Karpas-422 (cell line): Measurements from ENCODE around the gene BCAS3. TPM values are rescaled to one million over a fixed set of nuclear protein-coding genes. Genes with fewer than 3 reads are reported as not detected.

Experiments used
- DNase-seq: peaks from one replicate; pipeline ENCODE4 v3.0.0-alpha.2; 2015
- H2AFZ ChIP-seq: fragments of 200-600 bp; sonication (generic); 2 replicates; pipeline ENCODE4 v1.6.1; 2014; ENCODE audit warnings: antibody characterized with exemption, low read length, mixed read lengths
- H3K27ac ChIP-seq: fragments of 200-600 bp; sonication (generic); 2 replicates; pipeline ENCODE4 v1.5.1; 2014; ENCODE audit warnings: mild to moderate bottlenecking, low read length, moderate library complexity
- H3K27me3 ChIP-seq: fragments of 200-600 bp; sonication (generic); 2 replicates; pipeline ENCODE4 v1.6.1; 2014; ENCODE audit warnings: low read length, mixed read lengths
- H3K36me3 ChIP-seq: fragments of 200-600 bp; sonication (generic); 2 replicates; pipeline ENCODE4 v1.6.1; 2014; ENCODE audit warnings: low read length, mixed read lengths; ENCODE audit not compliant: insufficient read depth
- H3K4me1 ChIP-seq: fragments of 200-600 bp; sonication (generic); 2 replicates; pipeline ENCODE4 v1.6.1; 2014; ENCODE audit warnings: mild to moderate bottlenecking, low read length, mixed read lengths
- H3K4me2 ChIP-seq: fragments of 200-600 bp; sonication (generic); 2 replicates; pipeline ENCODE4 v1.6.1; 2014; ENCODE audit warnings: low read length, low read depth, mild to moderate bottlenecking; ENCODE audit not compliant: poor library complexity, severe bottlenecking
- H3K4me3 ChIP-seq: fragments of 200-600 bp; sonication (generic); 2 replicates; pipeline ENCODE4 v1.5.1; 2014; ENCODE audit warnings: mild to moderate bottlenecking, antibody characterized with exemption, low read length, mixed read lengths
- H3K79me2 ChIP-seq: fragments of 200-600 bp; sonication (generic); 2 replicates; pipeline ENCODE4 v1.6.1; 2014; ENCODE audit warnings: mild to moderate bottlenecking, low read length, mixed read lengths
- H3K9ac ChIP-seq: fragments of 200-600 bp; sonication (generic); 2 replicates; pipeline ENCODE4 v1.6.0; 2014; ENCODE audit warnings: low read length
- H3K9me2 ChIP-seq: fragments of 200-600 bp; sonication (generic), shearing (Covaris generic); replicated peaks from 2 replicates; pipeline ENCODE4 v1.6.0; 2014; ENCODE audit warnings: mild to moderate bottlenecking, low read length, moderate library complexity; ENCODE audit not compliant: insufficient read depth
- H3K9me3 ChIP-seq: fragments of 300-700, 200-600 bp; sonication (generic); 2 replicates; pipeline ENCODE4 v1.6.1; 2014; ENCODE audit warnings: low read length, mixed read lengths
- H4K20me1 ChIP-seq: fragments of 200-600 bp; sonication (generic); 2 replicates; pipeline ENCODE4 v1.6.1; 2014; ENCODE audit warnings: mild to moderate bottlenecking, antibody characterized with exemption, low read length, low read depth; ENCODE audit not compliant: insufficient read depth
- total RNA-seq: library from RNA; depleted of rRNA; stranded (reverse); fragments of >200 nt; shearing (Covaris generic); gene quantifications from 2 replicates; pipeline ENCODE4 v1.2.3, GENCODE V29; 2014; ENCODE audit warnings: low replicate concordance

The BCAS3 gene
- total RNA-seq, 1 experiment from 2014 or later = 42.6 TPM

DNA sequence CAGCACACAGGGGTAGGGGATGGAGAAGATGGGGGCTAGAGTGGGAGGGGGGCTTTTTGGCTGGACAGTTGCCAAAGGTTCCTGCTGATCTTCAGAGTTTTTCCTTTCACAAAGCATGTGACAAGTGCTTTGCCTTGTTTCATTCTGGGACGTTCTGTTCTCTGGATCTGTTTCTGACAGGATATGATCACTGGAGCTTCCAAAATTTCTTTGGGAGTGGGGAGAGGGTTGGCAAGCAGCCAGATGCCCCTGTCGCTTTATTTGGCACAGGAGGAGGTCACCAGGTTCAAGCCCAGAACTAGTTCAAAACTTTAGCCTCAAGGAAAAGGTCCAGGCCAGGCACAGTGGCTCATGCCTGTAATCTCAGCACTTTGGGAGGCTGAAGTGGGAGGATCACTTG, 653.5 kb downstream of the BCAS3 start:
- no peak overlapping the region for H2AFZ ChIP-seq
- no peaks in the 10 kb centered on the region for H3K27me3 ChIP-seq
- no peak overlapping the region for H3K4me3 ChIP-seq
- no peaks in the 10 kb centered on the region for H3K79me2 ChIP-seq
- no peaks in the 10 kb centered on the region for H4K20me1 ChIP-seq
- no peaks in the 10 kb centered on the region for H3K9me2 ChIP-seq
- no peaks in the 10 kb centered on the region for H3K4me1 ChIP-seq
- no peaks in the 10 kb centered on the region for H3K36me3 ChIP-seq
- H3K27ac ChIP-seq = no peak overlapping the region
- no peak overlapping the region for H3K9ac ChIP-seq
- no peaks in the 10 kb centered on the region for H3K9me3 ChIP-seq
- no peak for DNase-seq
- no peak overlapping the region for H3K4me2 ChIP-seq

DNA sequence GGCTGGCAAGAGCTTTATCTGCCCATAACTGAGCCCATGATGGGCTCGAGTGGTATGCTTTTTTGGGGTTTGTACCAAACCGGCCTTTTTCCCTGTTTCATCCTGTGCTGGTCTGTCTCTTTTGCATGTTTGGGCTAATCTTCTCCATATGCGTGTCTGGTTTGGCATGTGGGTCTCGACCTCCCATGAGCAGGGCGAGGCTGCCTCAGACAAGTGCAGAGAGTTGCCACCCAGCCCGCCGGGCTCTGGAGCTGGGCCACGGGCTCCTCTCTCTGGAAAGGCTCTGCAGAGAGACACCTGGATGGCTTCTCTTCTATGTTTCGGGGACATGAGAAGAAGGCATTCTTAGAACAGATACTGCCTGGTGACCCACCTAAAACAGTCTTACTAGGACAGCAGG, 654.2 kb downstream of the BCAS3 start:
- no peak overlapping the region for H3K9ac ChIP-seq
- no peak for DNase-seq
- no peak overlapping the region for H3K27ac ChIP-seq

GRCh38 chr17:61333136-61333535, 655.5 kb downstream of the BCAS3 start:
- Histone ChIP-seq H3K79me2 (no peaks in the 10 kb centered on the region), H3K36me3 (no peaks in the 10 kb centered on the region), H3K9me3 (no peaks in the 10 kb centered on the region), H3K4me1 (no peaks in the 10 kb centered on the region), H3K27ac (no peak overlapping the region), H2AFZ (no peak overlapping the region), H4K20me1 (no peaks in the 10 kb centered on the region), H3K4me2 (no peak overlapping the region), H3K27me3 (no peaks in the 10 kb centered on the region), H3K4me3 (no peak overlapping the region), H3K9ac (no peak overlapping the region), H3K9me2 (no peaks in the 10 kb centered on the region)
- DNase-seq = no peak

More for the DNA sequence above, 654.2 kb downstream of the BCAS3 start:
- H3K4me3 ChIP-seq = no peak overlapping the region
- H3K4me1 ChIP-seq = no peaks in the 10 kb centered on the region
- no peaks in the 10 kb centered on the region for H3K36me3 ChIP-seq
- no peaks in the 10 kb centered on the region for H4K20me1 ChIP-seq
- H3K9me3 ChIP-seq = no peaks in the 10 kb centered on the region
- no peak overlapping the region for H2AFZ ChIP-seq
- no peaks in the 10 kb centered on the region for H3K79me2 ChIP-seq
- H3K4me2 ChIP-seq = no peak overlapping the region
- no peaks in the 10 kb centered on the region for H3K9me2 ChIP-seq
- H3K27me3 ChIP-seq = no peaks in the 10 kb centered on the region

DNA sequence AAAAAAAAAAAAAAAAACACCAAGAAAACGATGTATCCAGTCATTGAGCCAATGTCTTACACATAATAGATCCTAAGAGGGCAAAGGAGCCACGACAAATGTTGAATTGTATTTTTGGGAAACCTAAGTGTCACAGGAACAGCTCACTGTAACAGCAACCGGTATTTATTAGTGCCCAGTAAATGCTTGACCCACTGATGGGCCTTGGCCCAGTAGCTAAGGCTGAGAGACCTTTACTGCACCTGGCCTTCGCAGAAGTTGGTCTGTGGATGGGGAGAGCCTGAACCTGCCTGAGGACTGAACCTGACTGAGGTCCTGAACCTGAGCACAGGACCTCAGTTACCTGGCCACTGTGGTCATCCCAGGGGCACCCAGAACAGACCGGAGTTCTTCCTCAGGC, 657.0 kb downstream of the BCAS3 start:
- no peak overlapping the region for H3K4me3 ChIP-seq
- no peaks in the 10 kb centered on the region for H3K36me3 ChIP-seq
- H3K79me2 ChIP-seq = no peaks in the 10 kb centered on the region
- no peak overlapping the region for H3K4me2 ChIP-seq
- no peak overlapping the region for H3K9ac ChIP-seq
- no peaks in the 10 kb centered on the region for H3K9me2 ChIP-seq
- H2AFZ ChIP-seq = no peak overlapping the region
- no peak overlapping the region for H3K27ac ChIP-seq
- H3K9me3 ChIP-seq = no peaks in the 10 kb centered on the region
- no peaks in the 10 kb centered on the region for H3K27me3 ChIP-seq
- H3K4me1 ChIP-seq = no peaks in the 10 kb centered on the region
- no peak for DNase-seq
- H4K20me1 ChIP-seq = no peaks in the 10 kb centered on the region

GRCh38 chr17:61335105-61335844, 657.6 kb downstream of the BCAS3 start:
- no peak for DNase-seq

GRCh38 chr17:61335845-61336655, 658.4 kb downstream of the BCAS3 start:
- Histone ChIP-seq H4K20me1 (no peaks in the 10 kb centered on the region), H3K9ac (no peak overlapping the region), H3K27ac (no peak overlapping the region), H3K4me3 (no peak overlapping the region), H3K36me3 (no peaks in the 10 kb centered on the region), H3K79me2 (no peaks in the 10 kb centered on the region), H3K27me3 (no peaks in the 10 kb centered on the region), H3K9me2 (no peaks in the 10 kb centered on the region), H3K9me3 (no peaks in the 10 kb centered on the region), H3K4me2 (no peak overlapping the region), H3K4me1 (no peaks in the 10 kb centered on the region), H2AFZ (no peak overlapping the region)
- DNase-seq = no peak

More at GRCh38 chr17:61335105-61335844, 657.6 kb downstream of the BCAS3 start:
- H3K4me2 ChIP-seq = no peak overlapping the region
- H3K9ac ChIP-seq = no peak overlapping the region
- H3K27me3 ChIP-seq = no peaks in the 10 kb centered on the region
- no peaks in the 10 kb centered on the region for H3K79me2 ChIP-seq
- no peaks in the 10 kb centered on the region for H3K36me3 ChIP-seq
- H3K9me2 ChIP-seq = no peaks in the 10 kb centered on the region
- no peak overlapping the region for H2AFZ ChIP-seq
- no peaks in the 10 kb centered on the region for H3K4me1 ChIP-seq
- no peak overlapping the region for H3K4me3 ChIP-seq
- H3K9me3 ChIP-seq = no peaks in the 10 kb centered on the region
- no peak overlapping the region for H3K27ac ChIP-seq
- H4K20me1 ChIP-seq = no peaks in the 10 kb centered on the region

- H3K27me3 ChIP-seq = no peaks in the 10 kb centered on the region
- no peak overlapping the region for H3K4me3 ChIP-seq
- no peaks in the 10 kb centered on the region for H3K4me1 ChIP-seq
- no peak overlapping the region for H3K27ac ChIP-seq
- H3K4me2 ChIP-seq = no peak overlapping the region
- H3K9me3 ChIP-seq = no peaks in the 10 kb centered on the region
- no peak overlapping the region for H3K9ac ChIP-seq
- no peaks in the 10 kb centered on the region for H3K79me2 ChIP-seq
- DNase-seq = no peak
- no peaks in the 10 kb centered on the region for H3K36me3 ChIP-seq
- H3K9me2 ChIP-seq = no peaks in the 10 kb centered on the region
- H4K20me1 ChIP-seq = no peaks in the 10 kb centered on the region
- H2AFZ ChIP-seq = no peak overlapping the region
These were observed 659.6 kb downstream of the BCAS3 start for GRCh38 chr17:61337290-61337689.

GRCh38 chr17:61338000-61338798, 660.5 kb downstream of the BCAS3 start:
- Histone ChIP-seq H3K9me2 (no peaks in the 10 kb centered on the region), H3K9me3 (no peaks in the 10 kb centered on the region), H4K20me1 (no peaks in the 10 kb centered on the region), H3K9ac (no peak overlapping the region), H3K27me3 (no peaks in the 10 kb centered on the region), H3K27ac (no peak overlapping the region), H2AFZ (no peak overlapping the region), H3K4me1 (no peaks in the 10 kb centered on the region), H3K79me2 (no peaks in the 10 kb centered on the region), H3K4me3 (no peak overlapping the region), H3K36me3 (no peaks in the 10 kb centered on the region), H3K4me2 (no peak overlapping the region)
- DNase-seq = no peak
